DOHH2 (cell line): ENCODE data around the gene MZB1.

Source experiments
- CTCF ChIP-seq: fragments of 200-600 bp; sonication (generic); IDR thresholded peaks from one replicate; pipeline ENCODE4 v1.5.1; 2014; ENCODE audit warnings: antibody characterized with exemption, mild to moderate bottlenecking, low read depth, low read length; ENCODE audit not compliant: poor library complexity, severe bottlenecking
- EZH2phosphoT487 ChIP-seq: fragments of 200-600 bp; sonication (generic); IDR thresholded peaks from 2 replicates; pipeline ENCODE4 v1.6.1; 2017; ENCODE audit warnings: borderline replicate concordance, mild to moderate bottlenecking, antibody characterized with exemption, low read length, moderate library complexity, mixed read lengths

GRCh38 chr5:139389701-139390638 is at the start of gene MZB1:
- TF ChIP-seq CTCF (no peak), EZH2phosphoT487 (no peak)
